ENCODE data around the gene CDH11. TPM values are rescaled to one million over a fixed set of nuclear protein-coding genes. Genes with fewer than 3 reads are reported as not detected.

The CDH11 gene
- total and polyA plus RNA-seq, 2 donors (not counting 1 experiment from before 2014, with no cell fraction given): 220 to 335 TPM

DNA sequence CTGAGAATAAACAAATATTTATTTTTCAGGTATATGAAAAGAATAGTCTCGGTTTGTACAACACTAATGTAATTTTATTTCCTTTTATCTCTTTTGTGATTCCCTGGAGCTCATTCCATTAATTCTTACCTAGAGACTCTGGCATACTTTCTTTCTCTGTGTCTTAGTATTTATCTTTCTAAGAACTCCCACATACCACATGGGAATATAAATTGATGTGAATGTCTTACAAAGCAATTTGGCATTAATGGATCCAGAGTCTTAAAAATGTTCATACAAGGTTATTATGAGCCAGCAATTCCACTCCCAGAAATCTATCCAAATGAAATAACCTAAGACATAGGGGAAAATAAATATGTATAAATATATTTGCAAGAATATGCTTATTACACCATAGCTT is 202.7 kb downstream of the CDH11 start:
- Histone ChIP-seq H3K4me3 (replicated peaks in 1 of 4; ENCODE audit: control extremely low read depth in 1 of 4, insufficient read depth in 1 of 4, low read depth in 3 of 4, low read length in 4 of 4) (no peak overlapping the region), H3K4me2 (ENCODE audit: extremely low read depth, insufficient read depth, low read length) (no peak overlapping the region), H3K27me3 (ENCODE audit: control insufficient read depth, insufficient read depth, low read length) (no peaks in the 10 kb centered on the region), H3K4me1 (ENCODE audit: control insufficient read depth, extremely low read depth, insufficient read depth, low read length) (no peaks in the 10 kb centered on the region), H3K9ac (ENCODE audit: insufficient read depth, low read length) (no peak overlapping the region), H4K20me1 (ENCODE audit: control insufficient read depth, extremely low read depth, insufficient read depth, low read length) (no peaks in the 10 kb centered on the region), H3K27ac (ENCODE audit: insufficient read depth, low read length) (no peak overlapping the region), H3K36me3 (ENCODE audit: control insufficient read depth, insufficient read depth, low read length) (no peaks in the 10 kb centered on the region), H3K9me3 (ENCODE audit: control insufficient read depth, insufficient read depth, low read depth, low read length) (no peaks in the 10 kb centered on the region), H3K79me2 (ENCODE audit: control insufficient read depth, insufficient read depth, low read length) (no peaks in the 10 kb centered on the region), H2AFZ (ENCODE audit: low read length) (no peak overlapping the region)
- no peak for TF ChIP-seq EZH2 (IDR thresholded peaks at IDR 0.05; ENCODE audit: low read length, missing control alignments)
- TF ChIP-seq, protein P1, sequence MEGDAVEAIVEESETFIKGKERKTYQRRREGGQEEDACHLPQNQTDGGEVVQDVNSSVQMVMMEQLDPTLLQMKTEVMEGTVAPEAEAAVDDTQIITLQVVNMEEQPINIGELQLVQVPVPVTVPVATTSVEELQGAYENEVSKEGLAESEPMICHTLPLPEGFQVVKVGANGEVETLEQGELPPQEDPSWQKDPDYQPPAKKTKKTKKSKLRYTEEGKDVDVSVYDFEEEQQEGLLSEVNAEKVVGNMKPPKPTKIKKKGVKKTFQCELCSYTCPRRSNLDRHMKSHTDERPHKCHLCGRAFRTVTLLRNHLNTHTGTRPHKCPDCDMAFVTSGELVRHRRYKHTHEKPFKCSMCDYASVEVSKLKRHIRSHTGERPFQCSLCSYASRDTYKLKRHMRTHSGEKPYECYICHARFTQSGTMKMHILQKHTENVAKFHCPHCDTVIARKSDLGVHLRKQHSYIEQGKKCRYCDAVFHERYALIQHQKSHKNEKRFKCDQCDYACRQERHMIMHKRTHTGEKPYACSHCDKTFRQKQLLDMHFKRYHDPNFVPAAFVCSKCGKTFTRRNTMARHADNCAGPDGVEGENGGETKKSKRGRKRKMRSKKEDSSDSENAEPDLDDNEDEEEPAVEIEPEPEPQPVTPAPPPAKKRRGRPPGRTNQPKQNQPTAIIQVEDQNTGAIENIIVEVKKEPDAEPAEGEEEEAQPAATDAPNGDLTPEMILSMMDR (conservative IDR thresholded peaks at IDR 0.05 in 1 of 2, IDR thresholded peaks at IDR 0.05 in 1 of 2; ENCODE audit: low read depth in 1 of 2, low read length in 2 of 2): no peak
- peak in 1 of 2 donors; percentile 28 for DNase-seq (ENCODE audit: low read depth in 2 of 2)

DNA sequence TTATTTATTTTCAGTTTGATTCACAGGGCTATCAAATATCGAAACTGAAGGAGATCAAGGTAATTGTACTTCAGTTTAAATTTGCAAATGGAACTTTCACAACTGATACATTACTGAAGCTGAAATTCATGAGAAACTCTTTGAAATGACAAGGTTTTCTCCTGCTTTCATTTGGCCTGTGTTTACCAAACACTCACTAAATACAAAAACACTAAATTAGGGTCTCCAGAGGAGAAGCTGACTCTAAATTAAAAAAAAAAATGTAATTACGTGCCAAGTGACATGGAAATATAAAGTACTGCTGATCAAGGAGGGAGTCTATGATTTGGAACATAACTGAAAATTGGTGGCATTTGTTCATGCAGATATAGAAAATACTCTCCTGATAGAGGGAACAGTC is 205.8 kb downstream of the CDH11 start:
- no peaks in the 10 kb centered on the region for H3K36me3 ChIP-seq (ENCODE audit: control insufficient read depth, insufficient read depth, low read length)
- H3K79me2 ChIP-seq (ENCODE audit: control insufficient read depth, insufficient read depth, low read length): no peaks in the 10 kb centered on the region
- H4K20me1 ChIP-seq (ENCODE audit: control insufficient read depth, extremely low read depth, insufficient read depth, low read length): no peaks in the 10 kb centered on the region
- no peak overlapping the region for H2AFZ ChIP-seq (ENCODE audit: low read length)
- no peak overlapping the region for H3K4me3 ChIP-seq (replicated peaks in 1 of 4; ENCODE audit: control extremely low read depth in 1 of 4, insufficient read depth in 1 of 4, low read depth in 3 of 4, low read length in 4 of 4)
- no peak overlapping the region for H3K27ac ChIP-seq (ENCODE audit: insufficient read depth, low read length)
- H3K9ac ChIP-seq (ENCODE audit: insufficient read depth, low read length): no peak overlapping the region
- no peak for DNase-seq (ENCODE audit: low read depth in 2 of 2)
- no peaks in the 10 kb centered on the region for H3K9me3 ChIP-seq (ENCODE audit: control insufficient read depth, insufficient read depth, low read depth, low read length)
- H3K4me1 ChIP-seq (ENCODE audit: control insufficient read depth, extremely low read depth, insufficient read depth, low read length): no peaks in the 10 kb centered on the region
- TF ChIP-seq, protein P1 (conservative IDR thresholded peaks at IDR 0.05 in 1 of 2, IDR thresholded peaks at IDR 0.05 in 1 of 2; ENCODE audit: low read depth in 1 of 2, low read length in 2 of 2): no peak
- no peak for TF ChIP-seq EZH2 (IDR thresholded peaks at IDR 0.05; ENCODE audit: low read length, missing control alignments)
- no peaks in the 10 kb centered on the region for H3K27me3 ChIP-seq (ENCODE audit: control insufficient read depth, insufficient read depth, low read length)
- H3K4me2 ChIP-seq (ENCODE audit: extremely low read depth, insufficient read depth, low read length): no peak overlapping the region

DNA sequence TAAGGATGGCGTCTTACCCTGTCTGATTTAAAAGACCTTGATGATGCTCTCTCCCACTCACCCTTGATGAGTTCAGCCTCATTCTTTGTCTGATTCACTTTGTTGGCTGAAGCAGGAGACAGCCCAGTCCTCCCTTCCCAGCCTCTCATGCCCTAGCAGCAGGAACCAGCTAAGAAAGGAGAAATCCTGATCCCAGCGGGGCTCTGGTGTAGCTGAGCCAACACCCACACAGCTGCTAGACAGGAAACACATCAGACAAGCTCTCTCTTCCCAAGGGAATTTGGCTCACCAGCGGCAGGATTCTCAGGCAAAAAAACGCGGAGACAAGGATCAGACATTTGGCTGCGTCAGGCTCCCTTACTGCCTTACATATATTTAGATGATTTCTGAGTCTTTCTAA is 211.5 kb downstream of the CDH11 start:
- no peaks in the 10 kb centered on the region for H3K79me2 ChIP-seq (ENCODE audit: control insufficient read depth, insufficient read depth, low read length)
- DNase-seq (ENCODE audit: low read depth in 2 of 2): peak; percentile 89 to 96
- TF ChIP-seq EZH2 (IDR thresholded peaks at IDR 0.05; ENCODE audit: low read length, missing control alignments): no peak
- TF ChIP-seq, protein P1 (conservative IDR thresholded peaks at IDR 0.05 in 1 of 2, IDR thresholded peaks at IDR 0.05 in 1 of 2; ENCODE audit: low read depth in 1 of 2, low read length in 2 of 2): no peak
- H3K36me3 ChIP-seq (ENCODE audit: control insufficient read depth, insufficient read depth, low read length): no peaks in the 10 kb centered on the region
- peak overlapping the region; percentile 2 for H2AFZ ChIP-seq (ENCODE audit: low read length)
- H3K4me3 ChIP-seq (replicated peaks in 1 of 4; ENCODE audit: control extremely low read depth in 1 of 4, insufficient read depth in 1 of 4, low read depth in 3 of 4, low read length in 4 of 4): no peak overlapping the region
- no peaks in the 10 kb centered on the region for H3K27me3 ChIP-seq (ENCODE audit: control insufficient read depth, insufficient read depth, low read length)
- peak overlapping the region; percentile 25 for H3K4me2 ChIP-seq (ENCODE audit: extremely low read depth, insufficient read depth, low read length)
- no peaks in the 10 kb centered on the region for H4K20me1 ChIP-seq (ENCODE audit: control insufficient read depth, extremely low read depth, insufficient read depth, low read length)
- no peak overlapping the region for H3K9ac ChIP-seq (ENCODE audit: insufficient read depth, low read length)
- H3K4me1 ChIP-seq (ENCODE audit: control insufficient read depth, extremely low read depth, insufficient read depth, low read length): no peaks in the 10 kb centered on the region
- H3K27ac ChIP-seq (ENCODE audit: insufficient read depth, low read length): no peak overlapping the region
- no peaks in the 10 kb centered on the region for H3K9me3 ChIP-seq (ENCODE audit: control insufficient read depth, insufficient read depth, low read depth, low read length)
